Breast epithelium (tissue), 4 donors: ENCODE results near the gene NCR2. TPM values are rescaled to one million over a fixed set of nuclear protein-coding genes. Genes with fewer than 3 reads are reported as not detected.

Source experiments
- DNase-seq, 2 donors: peaks; one replicate each; pipeline ENCODE4 v3.0.0-alpha.2; 2019; ENCODE audit warnings: low spot score in 2 of 2
- H3K27ac ChIP-seq, 2 donors: fragments of 200-600 bp; sonication (generic) in 1 of 2; one replicate each; pipeline ENCODE4 v1.5.1; 2016 to 2019; ENCODE audit warnings: mild to moderate bottlenecking in 1 of 2
- H3K27me3 ChIP-seq, 2 donors: fragments of 200-600 bp; sonication (generic) in 1 of 2; one replicate each; pipeline versions ENCODE4 v1.5.1 to v1.6.0; 2017 to 2019; ENCODE audit warnings: control low read depth in 1 of 2, mild to moderate bottlenecking in 1 of 2
- H3K36me3 ChIP-seq: fragments of 200-600 bp; one replicate; pipeline ENCODE4 v1.5.1; 2019
- H3K4me1 ChIP-seq, 2 donors: fragments of 200-600 bp; sonication (generic); one replicate each; pipeline ENCODE4 v1.5.1; 2016 to 2019; ENCODE audit warnings: control low read depth in 1 of 2
- H3K4me3 ChIP-seq, 3 donors: fragments of 200-600 bp; sonication (generic); 1 replicate in 2 of 3; 2 replicates in 1 of 3; pipeline ENCODE4 v1.5.1; 2016 to 2019; ENCODE audit warnings: mild to moderate bottlenecking in 3 of 3, moderate library complexity in 2 of 3
- H3K9me3 ChIP-seq, 2 donors: fragments of 200-600 bp; sonication (generic) in 1 of 2; one replicate each; pipeline ENCODE4 v1.5.1; 2016 to 2019; ENCODE audit warnings: control low read depth in 1 of 2
- CTCF ChIP-seq, 3 donors: fragments of 450-650 bp; IDR thresholded peaks; one replicate each; pipeline ENCODE4 v1.5.1; 2016 to 2017; ENCODE audit warnings: antibody characterized with exemption in 3 of 3, mild to moderate bottlenecking in 3 of 3, moderate library complexity in 3 of 3
- POLR2A ChIP-seq: fragments of 450-650 bp; IDR thresholded peaks from one replicate; pipeline ENCODE4 v1.6.1; 2016; ENCODE audit warnings: antibody characterized with exemption, mild to moderate bottlenecking, moderate library complexity
- POLR2AphosphoS5 ChIP-seq, 3 donors: sonication (generic); formaldehyde crosslinking; IDR thresholded peaks; one replicate each; pipeline ENCODE4 v1.6.1; 2017; ENCODE audit warnings: antibody characterized with exemption in 3 of 3
- intact Hi-C: fragments of 100-400 bp; cut with DNase I; formaldehyde crosslinking; loops from one replicate; pipeline ENCODE4 v1.15.1; 2023; ENCODE audit warnings: low total_unique reads
- total RNA-seq, 3 donors: library from RNA; depleted of rRNA; stranded (reverse); fragments of >200 nt; gene quantifications; one replicate each; pipeline ENCODE4 v1.1.0, GENCODE V29; 2016

NCR2 gene
- total RNA-seq, 3 donors from 2014 or later, result not detected

GRCh38 chr6:41371992-41372831 is 36.8 kb downstream of the NCR2 start:
- no peaks in the 10 kb centered on the region for H3K36me3 ChIP-seq
- TF ChIP-seq POLR2A, result no peak
- TF ChIP-seq POLR2AphosphoS5 (IDR thresholded peaks at IDR 0.05), result no peak
- no peak for TF ChIP-seq CTCF (IDR thresholded peaks at IDR 0.05)
- DNase-seq, result no peak
- peak overlapping the region in 2 of 3 donors; percentile 39 to 56 for H3K4me3 ChIP-seq
- H3K27me3 ChIP-seq, result peaks cover 0 to 65% of the 10 kb centered on the region in 2 donors
- no peaks in the 10 kb centered on the region for H3K9me3 ChIP-seq
- no peak overlapping the region for H3K27ac ChIP-seq
- H3K4me1 ChIP-seq, result peaks cover 0 to 9% of the 10 kb centered on the region in 2 donors
- intact Hi-C loops, result no loop called here

- TF ChIP-seq POLR2AphosphoS5 (IDR thresholded peaks at IDR 0.05) (no peak), CTCF (IDR thresholded peaks at IDR 0.05) (no peak), POLR2A (no peak)
- Histone ChIP-seq H3K36me3 (no peaks in the 10 kb centered on the region), H3K4me3 (peak overlapping the region in 2 of 3 donors; percentile 23 to 56), H3K27ac (no peak overlapping the region), H3K27me3 (peaks cover 0 to 62% of the 10 kb centered on the region in 2 donors), H3K9me3 (no peaks in the 10 kb centered on the region), H3K4me1 (peaks cover 0 to 9% of the 10 kb centered on the region in 2 donors)
- DNase-seq, result no peak
- intact Hi-C loops, result no loop called here
Measured at GRCh38 chr6:41372832-41373626, 37.6 kb downstream of the NCR2 start.

GRCh38 chr6:41373627-41373918 is 38.2 kb downstream of the NCR2 start:
- intact Hi-C loops, result no loop called here
- Histone ChIP-seq H3K27ac (no peak overlapping the region), H3K4me3 (peak overlapping the region in 1 of 3 donors; percentile 56), H3K4me1 (peaks cover 0 to 9% of the 10 kb centered on the region in 2 donors), H3K9me3 (no peaks in the 10 kb centered on the region), H3K36me3 (no peaks in the 10 kb centered on the region), H3K27me3 (peaks cover 0 to 62% of the 10 kb centered on the region in 2 donors)
- DNase-seq, result no peak
- no peak for TF ChIP-seq POLR2A
- TF ChIP-seq POLR2AphosphoS5 (IDR thresholded peaks at IDR 0.05), result no peak
- TF ChIP-seq CTCF (IDR thresholded peaks at IDR 0.05), result no peak

- H3K27me3 ChIP-seq, result peaks cover 0 to 62% of the 10 kb centered on the region in 2 donors
- H3K4me3 ChIP-seq, result peak overlapping the region in 1 of 3 donors; percentile 56
Measured at GRCh38 chr6:41373919-41374617, 38.7 kb downstream of the NCR2 start.

More at GRCh38 chr6:41373919-41374617, 38.7 kb downstream of the NCR2 start:
- Histone ChIP-seq H3K9me3 (no peaks in the 10 kb centered on the region), H3K4me1 (peaks cover 0 to 9% of the 10 kb centered on the region in 2 donors), H3K27ac (no peak overlapping the region), H3K36me3 (no peaks in the 10 kb centered on the region)
- intact Hi-C loops, result loop anchor here (1.0 kb wide), 1 partner anchor 38 kb away; no protein-coding TSS in a partner anchor
- DNase-seq, result no peak
- no peak for TF ChIP-seq CTCF (IDR thresholded peaks at IDR 0.05)
- no peak for TF ChIP-seq POLR2AphosphoS5 (IDR thresholded peaks at IDR 0.05)
- TF ChIP-seq POLR2A, result no peak
